Endothelial cell of umbilical vein (primary cell): ENCODE data around the gene ALG8.

Experiments used
- CTCF ChIP-seq, 2 donors: IDR thresholded peaks; 1 replicate in 1 of 2; 2 replicates in 1 of 2; pipeline ENCODE4 v1.5.1; 2011; ENCODE audit warnings: low read length in 2 of 2, mild to moderate bottlenecking in 2 of 2, moderate library complexity in 2 of 2, control low read depth in 1 of 2, inconsistent platforms in 1 of 2, low read depth in 1 of 2; ENCODE audit not compliant: insufficient read depth in 1 of 2; ENCODE audit errors: extremely low read depth in 1 of 2
- EZH2 ChIP-seq: IDR thresholded peaks from 2 replicates; pipeline ENCODE4 v1.6.1; 2012; ENCODE audit warnings: borderline replicate concordance, low read depth, mild to moderate bottlenecking, moderate library complexity, low read length, inconsistent platforms; ENCODE audit not compliant: severe bottlenecking
- FOS ChIP-seq: IDR thresholded peaks from 2 replicates; pipeline ENCODE4 v1.6.1; 2011; ENCODE audit warnings: mild to moderate bottlenecking, low read length, moderate library complexity, borderline replicate concordance; ENCODE audit not compliant: insufficient read depth

GRCh38 chr11:78078218-78079167, 60.9 kb downstream of the ALG8 start:
- TF ChIP-seq CTCF (IDR thresholded peaks at IDR 0.05; ENCODE audit: extremely low read depth in 1 of 2, insufficient read depth in 1 of 2, low read depth in 1 of 2, low read length in 2 of 2) (no peak), EZH2 (no peak), FOS (no peak)
